NCI-H1092 (cell line): ENCODE data around the gene ARMH1.

ENCODE experiments used
- DNase-seq: peaks from one replicate; lab custom pipeline; 2025; lab: John Stamatoyannopoulos, UW

ARMH1 gene

DNA sequence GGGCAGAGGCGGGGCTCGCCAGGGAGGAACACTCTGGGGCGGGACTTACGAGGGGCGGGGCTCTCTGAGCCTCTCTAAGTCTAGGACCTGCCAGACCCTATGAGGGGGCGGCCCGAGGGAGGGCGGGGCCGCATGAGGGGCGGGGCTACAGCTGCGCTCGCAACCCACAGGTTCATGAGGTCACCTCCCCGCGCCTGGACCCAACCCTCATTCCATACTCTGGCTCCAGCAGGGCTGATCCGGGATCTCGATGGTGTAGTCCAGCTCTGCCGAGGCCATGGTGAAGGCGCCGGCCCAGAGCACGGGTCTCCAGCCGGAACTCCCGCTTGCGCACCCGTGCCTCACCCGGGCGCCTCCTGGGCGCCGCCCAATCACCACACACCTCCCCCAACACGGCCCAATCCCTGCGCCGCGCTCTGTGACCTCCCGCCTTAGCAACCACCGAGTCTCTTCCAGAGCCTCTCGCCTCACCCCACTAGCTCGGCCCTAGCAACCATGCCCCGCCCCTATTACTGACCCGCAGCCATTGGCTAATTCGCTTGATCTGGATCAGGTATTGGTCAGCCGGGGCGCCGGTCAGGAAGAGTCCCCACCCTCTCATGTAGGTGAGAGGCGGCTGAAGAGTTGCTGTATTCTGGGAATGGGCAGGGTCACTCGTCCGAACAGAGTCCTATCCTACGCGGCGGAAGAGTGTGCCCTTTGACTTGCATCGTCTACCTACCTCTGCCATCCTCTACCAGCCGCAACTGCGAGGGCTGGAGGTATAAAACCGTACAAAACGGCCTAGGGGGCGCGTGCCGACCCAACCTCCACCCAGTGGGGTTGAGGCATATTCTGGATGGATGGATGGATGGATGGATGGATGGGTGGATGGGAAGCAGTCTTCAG lies at the start of gene ARMH1, which contains the start of gene TMEM53:
Gene ARMH1 (plus strand): TSS at position 602 of the 888 bp plus-strand sequence. CDS start 14,984 bp downstream, outside the sequence.
Gene TMEM53 (minus strand): TSS at position 369 of the 888 bp plus-strand sequence. CDS start 90 bp downstream, at position 279.
- peak; percentile 100 for DNase-seq

DNA sequence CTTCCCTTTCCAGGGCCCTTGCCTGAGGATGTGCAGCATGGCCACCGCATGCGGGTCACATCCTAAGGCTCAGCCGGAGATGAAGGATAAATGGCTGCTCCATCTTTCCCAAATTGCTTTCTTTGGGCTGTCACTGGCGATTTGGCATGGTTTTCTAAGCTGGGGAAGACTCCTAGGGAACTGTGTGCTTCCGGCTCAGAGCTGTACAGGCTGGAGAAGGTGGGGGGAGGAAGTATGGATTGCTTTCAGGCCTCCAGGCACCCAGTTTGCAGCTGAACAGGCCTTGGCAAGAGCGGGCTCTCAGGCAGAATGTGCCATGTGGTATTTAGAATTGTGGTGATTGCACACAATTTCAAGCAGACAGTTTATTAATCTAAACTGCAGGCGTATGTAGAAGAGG lies 49.2 kb upstream of the ARMH1 start:
- DNase-seq = no peak

DNA sequence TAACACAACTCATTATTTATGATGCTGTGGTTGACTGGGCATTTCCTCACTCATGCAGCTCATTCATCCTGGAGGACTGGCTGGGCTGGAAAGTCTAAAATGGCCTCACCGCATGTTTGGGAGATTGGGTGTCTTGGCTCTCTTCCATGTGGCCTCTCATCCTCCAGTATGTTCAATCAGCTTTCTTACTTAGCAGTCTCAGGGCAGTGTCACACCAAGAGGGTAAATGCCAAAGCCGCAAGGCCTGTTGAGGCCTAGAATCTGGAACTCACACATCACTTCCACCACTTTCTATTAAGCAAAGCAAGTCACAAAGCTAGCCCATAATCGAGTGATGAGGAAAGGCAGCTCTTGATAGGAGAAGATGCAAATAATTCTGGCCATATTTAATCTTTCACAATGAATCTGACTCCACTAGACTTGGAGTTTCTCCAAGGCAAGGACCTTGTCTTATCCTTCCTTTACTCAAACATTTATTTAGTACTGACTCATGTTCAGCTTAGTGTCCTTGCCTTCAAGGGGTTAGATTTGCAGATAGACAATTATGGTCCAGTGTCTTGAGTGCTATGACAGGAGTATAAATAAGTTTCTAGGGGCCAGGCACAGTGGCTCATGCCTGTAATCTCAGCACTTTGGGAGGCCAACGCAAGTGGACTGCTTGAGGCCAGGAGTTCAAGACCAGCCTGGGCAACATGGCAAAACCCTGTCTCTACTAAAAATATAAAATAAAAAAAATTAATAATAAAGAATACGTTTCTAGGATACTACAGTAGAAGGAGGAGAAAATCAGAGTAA lies 45.4 kb upstream of the ARMH1 start:
- no peak for DNase-seq

DNA sequence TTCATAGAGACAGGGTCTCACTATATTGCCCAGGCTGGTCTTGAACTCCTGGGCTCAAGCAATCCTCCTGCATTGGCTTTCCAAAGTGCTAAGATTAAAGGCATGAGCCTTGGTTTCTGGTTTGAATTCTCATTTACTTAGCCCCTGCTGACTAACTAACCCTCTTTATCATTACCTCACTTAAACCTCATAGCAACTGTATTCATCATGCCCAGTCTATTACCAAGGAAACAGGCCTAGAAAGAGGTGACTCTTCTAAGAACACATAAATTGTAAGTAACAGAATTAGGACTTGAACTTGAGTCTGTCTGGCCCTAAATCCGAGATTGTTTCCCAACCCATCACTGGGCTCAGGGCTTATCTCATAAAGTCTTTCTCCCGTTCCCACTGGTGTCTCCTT lies 44.4 kb upstream of the ARMH1 start:
- no peak for DNase-seq

DNA sequence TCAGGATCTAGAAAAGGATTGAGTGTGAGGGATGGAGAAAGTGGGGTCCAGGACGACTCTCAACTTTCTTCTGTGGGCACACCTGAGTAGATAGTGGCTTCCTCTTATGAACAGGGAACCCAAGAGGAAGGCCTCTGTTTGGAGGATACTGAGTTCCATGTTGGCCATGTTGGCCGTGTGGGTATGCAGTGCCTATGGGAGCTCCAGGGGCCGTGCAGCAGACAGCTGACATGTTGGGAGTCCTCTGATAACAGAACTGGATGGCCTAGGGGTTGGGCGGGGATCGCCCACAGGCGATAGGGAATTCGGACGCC lies 43.2 kb upstream of the ARMH1 start:
- no peak for DNase-seq

DNA sequence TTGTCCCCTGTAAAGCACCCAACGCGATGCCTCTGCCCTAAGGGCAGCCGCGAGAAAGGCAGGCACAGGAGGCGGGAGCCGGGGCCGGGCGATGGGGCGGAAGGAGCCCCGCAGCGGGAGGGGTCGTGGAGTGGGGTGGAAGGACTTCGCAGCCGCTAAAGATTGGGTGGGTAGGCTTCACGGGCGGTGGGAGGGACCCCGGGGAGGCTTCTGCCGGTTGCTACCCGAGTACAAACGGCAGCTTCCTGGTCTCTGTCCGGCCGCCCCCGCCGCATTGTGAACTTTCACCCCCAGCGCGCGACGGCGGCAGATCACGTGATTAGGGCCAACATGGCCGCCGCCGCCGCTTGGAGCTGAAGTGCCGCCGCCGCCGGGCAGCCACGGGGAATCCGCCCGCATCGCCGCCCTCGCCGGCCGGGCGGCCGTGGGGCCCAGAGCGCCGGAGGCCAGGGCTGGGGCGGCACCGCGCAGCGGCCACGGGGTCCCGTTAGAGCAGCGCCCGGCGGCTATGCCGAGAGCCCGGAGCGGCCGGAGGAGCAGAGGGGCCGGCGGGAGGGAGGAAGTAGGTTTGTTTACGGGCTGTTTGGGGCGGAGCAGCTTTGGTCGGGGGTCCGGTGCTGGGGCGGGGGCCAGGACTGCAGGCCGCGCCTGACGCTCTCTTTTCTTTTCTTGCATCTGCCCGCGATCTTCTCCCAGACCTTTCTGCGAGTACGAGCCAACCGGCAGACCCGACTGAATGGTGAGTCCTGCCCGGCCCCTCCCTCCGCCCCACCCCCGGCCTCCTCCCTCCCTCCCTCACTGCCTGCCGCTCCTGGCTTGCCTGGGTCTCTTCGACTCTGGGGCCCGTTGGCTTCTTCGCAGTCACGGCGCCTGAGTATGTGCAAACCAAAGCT lies 42.6 kb upstream of the ARMH1 start:
- peak; percentile 84 for DNase-seq

DNA sequence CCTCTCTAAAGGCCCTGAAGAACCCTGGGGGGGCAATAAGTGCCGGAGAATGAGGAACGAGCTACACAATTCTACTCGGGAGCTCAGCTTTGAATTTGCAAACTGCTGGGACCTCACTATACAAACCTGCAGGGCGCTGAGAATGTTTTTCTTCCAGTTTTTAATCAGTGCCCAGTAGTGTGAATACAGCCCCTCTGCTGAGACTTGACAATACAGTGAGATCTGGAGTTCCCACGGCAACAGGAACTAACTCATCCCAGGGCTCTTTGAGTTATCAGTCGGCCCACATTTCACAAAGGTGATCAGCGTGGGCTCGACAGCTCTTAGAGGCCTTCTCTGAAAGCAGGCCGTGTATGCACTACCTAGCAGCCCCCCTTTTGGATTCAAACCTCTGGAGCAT lies 41.9 kb upstream of the ARMH1 start:
- no peak for DNase-seq

DNA sequence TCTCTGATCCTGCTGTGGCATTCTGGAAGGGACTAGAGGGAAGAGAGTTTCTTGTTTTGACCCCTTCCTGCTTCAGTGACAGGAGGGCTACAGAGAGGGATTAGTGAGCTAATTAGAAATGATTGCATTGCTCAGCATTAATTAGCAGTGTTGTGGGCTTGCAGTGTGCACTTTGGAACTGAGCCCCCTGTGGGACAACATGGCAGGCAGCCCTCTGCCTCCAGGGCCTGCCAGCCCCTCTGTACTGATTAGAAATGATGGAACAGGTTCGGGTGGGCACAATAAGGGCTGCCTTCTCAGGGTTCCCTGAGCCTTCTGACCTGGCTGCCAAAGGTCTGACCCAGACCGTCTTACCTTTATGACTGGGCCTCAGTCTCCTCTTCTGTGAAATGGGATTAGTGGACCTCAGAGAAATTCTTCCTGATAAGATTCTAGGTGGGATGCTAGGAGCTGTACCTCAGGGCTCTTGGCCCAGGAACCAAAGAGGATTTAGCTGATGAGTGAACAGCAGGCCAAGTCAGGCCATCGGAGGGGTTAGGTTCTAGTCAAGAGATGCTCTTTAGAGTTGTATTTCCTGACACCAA lies 39.8 kb upstream of the ARMH1 start:
- no peak for DNase-seq

DNA sequence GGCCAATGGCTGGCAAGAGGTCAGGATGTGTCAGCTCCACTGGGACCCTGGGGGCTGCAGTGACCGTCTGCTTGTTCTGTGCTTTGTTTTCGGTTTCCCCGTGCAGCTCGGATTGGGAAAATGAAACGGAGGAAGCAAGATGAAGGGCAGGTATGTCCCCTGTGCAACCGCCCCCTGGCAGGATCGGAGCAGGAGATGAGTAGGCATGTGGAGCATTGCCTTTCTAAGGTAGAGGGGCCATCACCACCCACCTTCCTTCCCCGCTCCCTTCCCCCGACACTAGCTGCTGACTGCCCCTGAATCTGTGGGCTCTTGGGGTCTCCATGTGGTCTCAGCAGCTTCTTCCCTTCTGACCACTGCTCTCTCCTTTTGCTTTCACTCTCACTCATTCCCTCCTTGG lies 39.1 kb upstream of the ARMH1 start:
- DNase-seq = no peak

DNA sequence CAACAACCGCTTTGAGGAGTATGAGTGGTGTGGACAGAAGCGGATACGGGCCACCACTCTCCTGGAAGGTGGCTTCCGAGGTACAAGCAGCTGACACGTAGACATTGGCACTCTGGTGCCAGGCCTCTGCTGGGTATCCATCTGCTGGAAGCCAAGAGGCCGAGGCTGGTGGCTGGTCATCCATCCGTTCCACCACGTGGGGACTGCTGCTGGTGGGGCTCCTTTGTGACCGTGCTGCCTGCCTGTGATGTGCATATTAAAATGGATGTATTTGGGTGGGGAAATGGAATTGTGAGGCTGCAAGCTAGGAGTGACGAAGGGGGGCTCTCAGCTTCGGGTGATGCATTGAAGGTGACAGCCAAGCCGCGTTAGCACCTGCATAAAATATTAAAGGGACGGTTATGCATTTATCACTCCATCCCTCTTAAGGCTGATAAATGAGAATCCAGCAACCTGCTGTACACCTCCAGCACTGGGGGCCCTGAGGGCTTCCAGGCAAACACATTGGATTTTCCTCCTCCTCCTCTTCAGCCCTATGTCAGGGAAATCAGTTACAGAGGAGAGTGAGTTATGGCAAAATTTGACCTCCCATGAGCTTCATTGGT lies 38.3 kb upstream of the ARMH1 start:
- no peak for DNase-seq

DNA sequence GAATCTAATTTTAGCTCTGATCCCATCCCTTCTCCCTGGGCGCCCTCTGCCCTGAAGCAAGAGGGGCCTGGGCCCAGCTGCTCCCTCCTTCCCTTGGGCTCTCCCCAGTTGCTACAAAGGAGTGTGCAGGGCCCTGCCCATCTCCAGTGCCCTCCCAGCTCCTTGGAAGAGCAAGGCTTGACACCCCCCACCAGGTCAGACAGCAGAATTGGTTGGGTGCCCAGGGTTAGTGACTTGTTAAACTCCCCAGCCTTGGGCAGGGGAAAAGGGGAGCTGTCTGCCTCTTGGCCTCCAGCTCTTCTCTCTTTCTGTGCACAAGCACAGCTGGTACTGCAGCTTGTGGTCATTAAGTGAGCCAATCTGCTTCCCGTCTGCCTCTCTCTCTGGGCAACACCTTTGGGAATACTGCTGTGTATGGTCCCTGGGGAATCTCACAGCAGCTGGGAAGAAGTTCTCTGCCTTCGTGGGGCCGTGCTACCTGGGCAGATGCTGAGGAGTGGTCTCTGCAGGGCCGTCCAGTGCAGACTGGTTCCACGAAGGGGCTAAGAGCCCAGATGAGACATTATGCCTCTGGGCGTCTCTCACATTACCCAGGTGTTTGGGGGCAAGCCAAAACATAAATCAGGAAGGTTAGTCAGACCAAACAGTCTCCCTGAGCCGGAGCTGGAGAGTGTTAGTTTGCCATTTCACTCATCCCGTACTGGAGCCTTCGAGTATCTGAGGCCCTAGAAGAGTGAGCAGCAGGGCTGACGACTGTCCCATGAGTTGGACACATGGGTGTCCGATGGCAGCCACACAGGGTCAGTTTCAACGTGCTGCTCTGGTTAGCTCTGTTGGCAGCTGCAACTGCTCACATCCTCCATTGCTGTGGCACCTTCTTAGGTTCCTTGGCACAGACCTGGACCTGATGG lies 37.6 kb upstream of the ARMH1 start:
- DNase-seq = peak; percentile 83

DNA sequence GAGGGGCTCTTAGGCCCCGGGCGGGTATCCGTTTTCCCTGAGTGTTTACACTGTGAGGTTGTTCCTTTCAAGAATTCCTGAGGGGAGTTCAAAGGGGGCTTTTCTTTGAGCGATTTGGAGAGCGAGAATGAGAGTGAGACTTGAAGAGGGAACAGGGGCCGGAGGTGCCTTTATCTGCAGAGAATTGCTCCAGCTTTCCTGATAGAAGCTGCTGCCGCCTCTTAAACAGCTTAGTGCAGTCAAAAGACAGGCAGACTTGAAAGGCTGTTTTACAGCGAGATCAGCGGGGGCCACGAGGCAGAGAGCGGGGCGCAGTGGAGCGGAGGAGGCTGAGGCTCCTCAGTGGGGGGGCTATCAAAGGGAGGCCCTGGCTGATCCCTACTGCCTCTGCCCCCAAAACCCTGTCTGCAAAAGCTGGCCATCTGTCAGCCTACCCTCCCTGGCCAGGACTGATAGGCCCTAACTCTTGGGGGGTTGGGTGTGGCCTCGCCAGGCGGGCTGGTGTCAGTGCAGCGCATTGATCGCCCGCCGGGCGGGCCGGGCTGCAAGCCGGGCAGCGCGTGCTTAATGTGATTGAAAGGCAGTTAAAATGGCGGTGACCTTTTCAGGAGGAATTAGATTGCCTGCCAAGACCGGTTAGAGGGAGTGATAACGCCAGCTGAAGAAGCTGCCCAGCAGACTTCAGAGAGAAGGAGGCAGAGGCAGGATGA lies 36.7 kb upstream of the ARMH1 start:
- DNase-seq = no peak

DNA sequence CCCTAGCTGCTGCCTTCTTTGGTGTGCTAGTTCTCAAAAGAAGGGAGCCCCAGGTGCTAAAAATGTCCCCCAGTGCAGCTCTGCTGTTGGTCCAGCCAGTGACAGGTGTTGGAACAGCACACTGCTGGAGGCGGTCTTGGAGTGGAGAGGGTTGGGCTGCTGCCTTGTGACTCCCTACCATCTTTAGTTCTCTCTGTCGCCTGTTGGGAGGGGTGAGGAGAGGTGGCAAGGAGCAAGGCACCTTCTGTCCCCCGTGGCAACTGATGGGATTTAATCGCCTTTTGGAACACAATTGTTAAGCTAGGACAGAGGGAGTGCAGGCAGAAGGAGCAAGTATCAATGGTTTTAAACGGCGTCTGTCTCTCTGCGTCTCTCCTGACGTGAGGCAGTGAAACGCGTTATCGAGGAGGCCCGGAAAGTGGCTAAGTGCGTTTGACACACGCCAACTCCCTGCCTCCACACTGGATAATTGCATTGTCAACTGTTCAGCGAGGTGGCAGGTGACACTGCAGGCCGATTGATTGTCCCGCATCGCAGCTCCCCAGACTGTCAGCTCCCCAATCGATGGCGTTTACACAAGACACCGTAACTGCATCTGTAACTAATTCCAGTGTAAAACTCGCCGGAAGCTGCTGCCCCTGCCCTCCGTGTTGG lies 34.2 kb upstream of the ARMH1 start:
- DNase-seq = peak; percentile 74

DNA sequence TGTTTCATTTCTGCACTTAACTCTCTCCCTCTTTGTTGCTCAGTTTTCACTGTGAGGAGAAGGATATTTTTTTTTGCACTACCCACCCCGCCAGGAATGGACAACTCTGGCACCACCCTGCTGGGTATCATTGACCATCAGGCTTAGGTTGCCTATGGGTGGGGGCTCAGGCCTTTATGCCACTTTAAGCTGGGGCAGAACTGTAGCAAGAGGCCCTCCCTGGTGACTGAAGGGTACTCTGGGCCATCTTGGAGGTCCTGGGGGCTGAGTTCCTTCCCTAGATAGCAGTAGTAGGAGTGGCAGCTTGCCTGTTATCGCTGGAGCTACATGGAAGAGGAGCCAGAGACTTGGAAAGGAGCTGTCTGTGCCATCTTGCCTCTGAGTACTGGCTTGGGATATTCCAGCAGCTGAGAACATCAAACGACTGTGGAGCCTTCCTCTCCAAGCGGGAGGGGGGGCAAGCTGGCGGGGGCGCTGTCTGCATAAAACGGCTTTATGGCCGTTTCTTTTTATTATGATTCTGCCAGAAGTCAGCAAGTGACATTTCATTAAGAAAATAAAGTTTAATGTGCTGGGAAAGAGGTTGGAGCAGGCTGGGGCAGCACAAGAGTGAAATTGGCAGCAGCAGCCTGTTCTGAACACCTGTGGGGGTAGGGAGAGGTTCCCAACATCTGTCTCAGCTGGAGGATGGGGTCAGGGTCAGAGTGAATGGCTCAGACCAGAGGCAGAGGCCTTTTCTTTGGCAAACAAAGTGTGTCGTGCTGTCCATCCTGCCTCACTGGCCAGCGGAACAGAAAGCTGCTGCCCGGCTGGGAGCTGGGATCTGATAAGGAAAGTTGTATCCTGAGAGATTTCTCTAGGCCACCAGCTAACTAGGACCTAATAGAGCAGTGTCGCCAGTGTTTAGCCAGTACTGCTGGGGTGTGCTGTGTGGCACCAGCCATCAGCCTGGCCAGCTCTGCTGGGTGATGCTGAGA lies 33.1 kb upstream of the ARMH1 start:
- DNase-seq = no peak

DNA sequence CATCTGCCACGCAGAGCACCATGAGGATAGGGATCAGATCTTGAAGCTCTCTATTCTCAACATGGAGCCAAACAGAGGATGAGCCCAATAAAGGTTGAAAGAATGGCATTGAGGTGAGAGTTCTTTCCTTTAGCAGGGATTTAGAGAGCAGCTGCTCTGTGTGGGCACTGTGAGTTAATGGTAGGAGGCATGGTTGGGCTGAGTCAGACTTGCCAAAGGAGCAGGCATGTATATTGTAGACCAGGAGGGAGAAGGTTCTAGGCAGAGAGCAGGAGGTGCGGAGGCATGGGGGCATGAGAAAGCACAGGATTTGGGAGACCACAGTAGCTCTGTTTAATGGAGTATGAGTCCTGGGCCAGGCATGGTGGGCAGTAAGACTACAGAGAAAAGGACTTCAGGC lies 32.3 kb upstream of the ARMH1 start:
- DNase-seq = no peak

DNA sequence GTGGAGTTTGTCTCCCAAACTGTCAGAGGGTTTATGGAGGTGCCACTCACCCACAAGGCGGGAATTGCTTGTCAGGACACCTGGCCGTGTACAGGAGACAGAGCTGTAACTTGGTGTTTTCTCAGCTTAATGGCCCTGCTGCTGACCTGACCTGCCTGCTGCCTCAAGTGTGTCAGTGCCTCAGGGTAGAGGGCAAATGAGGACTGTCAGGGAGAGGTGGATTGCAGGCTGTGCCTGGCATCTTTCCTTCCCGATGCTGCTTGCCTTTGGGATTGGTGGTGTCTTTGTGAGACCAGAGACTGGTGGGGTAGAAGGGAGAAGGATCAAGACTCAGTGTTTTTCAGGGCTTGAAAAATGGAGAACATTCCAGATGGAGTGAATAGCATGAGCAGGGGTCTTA lies 31.6 kb upstream of the ARMH1 start:
- DNase-seq = no peak

DNA sequence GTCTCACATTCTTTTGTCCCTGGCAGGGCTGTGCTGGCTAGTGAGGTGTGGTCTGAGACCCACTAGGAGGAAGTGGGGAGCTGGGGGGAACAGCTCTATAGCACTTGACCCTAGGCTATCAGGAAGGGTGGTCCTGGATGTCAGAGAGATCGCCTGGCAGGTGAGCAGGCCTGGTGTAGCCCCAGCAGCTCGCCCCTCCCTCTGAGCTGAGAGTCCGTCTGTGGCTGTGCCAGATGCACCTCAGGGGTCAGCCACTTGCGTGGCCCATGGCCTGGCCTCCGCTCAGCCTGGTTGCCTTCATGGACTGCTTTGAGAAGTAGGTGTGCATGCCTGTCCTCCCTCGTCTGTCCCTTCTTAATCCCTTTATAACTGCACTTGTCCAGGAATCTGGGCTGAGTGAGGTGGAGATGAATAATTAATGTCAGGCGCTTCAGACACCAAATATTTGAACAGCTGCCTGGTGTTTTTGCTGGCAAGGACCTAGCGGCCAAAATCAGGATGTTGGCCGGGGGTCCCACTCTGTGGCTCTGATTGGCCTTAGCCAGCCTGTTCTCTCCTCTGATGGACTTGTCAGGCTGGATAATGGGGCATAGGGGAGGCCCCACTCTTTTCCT lies 30.7 kb upstream of the ARMH1 start:
- peak; percentile 84 for DNase-seq
